ENCODE data around the gene KNL1.
"Not testable (repeated sequence)": the region's sequence is repeated elsewhere in the genome, so short reads cannot be mapped to it uniquely, and the experiment has no call there.

KNL1 gene

DNA sequence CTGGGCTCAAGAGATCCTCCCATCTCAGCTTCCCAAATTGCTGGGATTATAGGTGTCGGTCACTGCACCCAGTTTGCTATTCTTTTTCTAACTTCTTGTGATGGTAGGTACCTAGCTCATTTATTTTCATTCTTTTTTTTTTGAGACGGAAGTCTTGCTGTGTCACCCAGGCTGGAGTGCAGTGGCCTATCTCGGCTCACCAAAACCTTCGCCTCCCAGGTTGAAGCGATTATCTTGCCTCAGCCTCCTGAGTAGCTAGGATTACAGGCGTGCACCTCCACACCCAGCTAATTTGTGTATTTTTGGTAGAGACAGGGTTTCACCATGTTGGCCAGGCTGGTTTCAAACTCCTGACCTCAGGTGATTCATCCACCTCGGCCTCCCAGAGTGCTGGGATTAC is 70.9 kb downstream of the KNL1 start:
- H3K27ac ChIP-seq = no peak overlapping the region
- TF ChIP-seq, protein P1, sequence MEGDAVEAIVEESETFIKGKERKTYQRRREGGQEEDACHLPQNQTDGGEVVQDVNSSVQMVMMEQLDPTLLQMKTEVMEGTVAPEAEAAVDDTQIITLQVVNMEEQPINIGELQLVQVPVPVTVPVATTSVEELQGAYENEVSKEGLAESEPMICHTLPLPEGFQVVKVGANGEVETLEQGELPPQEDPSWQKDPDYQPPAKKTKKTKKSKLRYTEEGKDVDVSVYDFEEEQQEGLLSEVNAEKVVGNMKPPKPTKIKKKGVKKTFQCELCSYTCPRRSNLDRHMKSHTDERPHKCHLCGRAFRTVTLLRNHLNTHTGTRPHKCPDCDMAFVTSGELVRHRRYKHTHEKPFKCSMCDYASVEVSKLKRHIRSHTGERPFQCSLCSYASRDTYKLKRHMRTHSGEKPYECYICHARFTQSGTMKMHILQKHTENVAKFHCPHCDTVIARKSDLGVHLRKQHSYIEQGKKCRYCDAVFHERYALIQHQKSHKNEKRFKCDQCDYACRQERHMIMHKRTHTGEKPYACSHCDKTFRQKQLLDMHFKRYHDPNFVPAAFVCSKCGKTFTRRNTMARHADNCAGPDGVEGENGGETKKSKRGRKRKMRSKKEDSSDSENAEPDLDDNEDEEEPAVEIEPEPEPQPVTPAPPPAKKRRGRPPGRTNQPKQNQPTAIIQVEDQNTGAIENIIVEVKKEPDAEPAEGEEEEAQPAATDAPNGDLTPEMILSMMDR (IDR thresholded peaks at IDR 0.05) = no peak
- TF ChIP-seq ZFX (IDR thresholded peaks at IDR 0.05; ENCODE audit: borderline replicate concordance) = no peak

DNA sequence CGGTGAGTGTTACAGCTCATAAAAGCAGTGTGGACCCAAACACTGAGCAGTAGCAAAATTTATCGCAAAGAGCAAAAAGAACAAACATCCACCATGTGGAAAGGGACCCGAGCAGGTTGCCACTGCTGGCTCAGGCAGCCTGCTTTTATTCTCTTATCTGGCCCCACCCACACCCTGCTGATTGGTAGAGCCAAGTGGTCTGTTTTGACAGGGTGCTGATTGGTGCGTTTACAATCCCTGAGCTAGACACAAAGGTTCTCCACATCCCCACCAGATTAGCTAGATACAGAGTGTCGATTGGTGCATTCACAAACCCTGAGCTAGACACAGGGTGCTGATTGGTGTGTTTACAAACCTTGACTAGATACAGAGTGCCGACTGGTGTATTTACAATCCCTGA is 82.2 kb downstream of the KNL1 start:
- not testable (repeated sequence) for H3K27ac ChIP-seq

DNA sequence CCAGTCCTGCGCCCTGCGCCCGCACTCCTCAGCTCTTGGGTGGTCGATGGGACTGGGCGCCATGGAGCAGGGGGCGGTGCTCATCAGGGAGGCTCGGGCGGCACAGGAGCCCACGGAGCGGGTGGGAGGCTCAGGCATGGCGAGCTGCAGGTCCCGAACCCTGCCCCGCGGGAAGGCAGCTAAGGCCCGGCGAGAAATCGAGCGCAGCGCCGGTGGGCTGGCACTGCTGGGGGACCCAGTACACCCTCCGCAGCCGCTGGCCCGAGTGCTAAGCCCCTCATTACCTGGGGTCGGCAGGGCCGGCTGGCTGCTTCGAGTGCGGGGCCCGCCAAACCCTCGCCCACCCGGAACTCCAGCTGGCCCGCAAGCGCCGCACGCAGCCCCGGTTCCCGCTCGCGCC is 82.9 kb downstream of the KNL1 start:
- not testable (repeated sequence) for H3K27ac ChIP-seq

DNA sequence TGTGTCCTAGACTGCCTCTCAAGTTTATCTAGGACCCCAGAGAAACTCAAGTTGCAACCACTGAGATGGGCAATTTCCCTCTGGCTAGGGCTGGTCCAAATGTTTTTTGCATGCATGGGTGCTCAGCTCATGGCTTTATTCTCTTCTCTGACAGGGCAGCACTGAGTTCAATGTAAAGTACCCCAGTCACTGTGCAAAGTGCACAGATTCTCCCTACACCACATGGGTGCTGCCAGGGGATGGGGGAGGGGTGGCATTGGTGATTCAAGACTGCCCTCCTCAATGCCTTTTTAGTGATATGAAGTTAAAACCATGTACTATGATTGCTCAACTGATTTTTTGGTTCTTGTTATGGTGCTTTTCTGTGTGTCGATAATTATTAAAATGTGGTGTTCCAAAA is 86.1 kb downstream of the KNL1 start:
- TF ChIP-seq ZFX (IDR thresholded peaks at IDR 0.05; ENCODE audit: borderline replicate concordance) = no peak
- TF ChIP-seq, protein P1 (IDR thresholded peaks at IDR 0.05) = no peak
- no peak overlapping the region for H3K27ac ChIP-seq

DNA sequence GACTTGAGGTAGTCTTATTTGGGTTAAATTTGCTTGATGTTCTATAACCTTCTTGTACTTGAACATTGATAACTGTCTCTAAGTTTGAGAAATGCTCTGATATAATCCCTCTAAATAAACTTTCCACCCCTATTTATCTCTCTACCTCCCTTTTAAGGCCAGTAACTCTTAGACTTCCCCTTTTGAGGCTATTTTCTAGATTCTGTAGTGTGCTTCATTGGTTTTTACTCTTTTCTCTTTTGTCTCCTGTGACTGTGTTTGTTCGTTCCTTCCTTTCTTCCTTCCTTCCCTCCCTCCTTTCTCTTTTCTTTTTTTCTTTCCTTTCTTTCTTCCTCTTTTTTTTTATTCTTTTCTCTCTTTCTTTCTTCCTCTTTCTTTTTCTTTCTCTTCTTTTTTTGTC is 86.9 kb downstream of the KNL1 start:
- H3K27ac ChIP-seq = not testable (repeated sequence)

DNA sequence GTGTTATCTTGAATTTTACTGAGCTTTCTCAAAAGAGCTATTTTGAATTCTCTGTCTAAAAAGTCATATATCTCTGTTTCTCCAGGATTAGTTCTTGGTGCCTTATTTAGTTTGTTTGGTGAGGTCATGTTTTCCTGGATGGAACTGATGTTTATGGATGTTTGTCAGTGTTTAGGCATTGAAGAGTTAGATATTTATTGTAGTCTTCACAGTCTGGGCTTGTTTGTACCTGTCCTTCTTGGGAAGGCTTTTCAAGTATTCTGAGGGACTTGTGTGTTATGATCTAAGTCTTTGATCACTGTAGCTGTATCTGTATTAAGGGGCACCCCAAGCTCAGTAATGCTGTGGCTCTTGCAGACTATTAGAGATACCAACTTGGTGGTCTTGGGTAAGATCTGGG is 90.3 kb downstream of the KNL1 start:
- TF ChIP-seq, protein P1 (IDR thresholded peaks at IDR 0.05) = no peak
- TF ChIP-seq ZFX (IDR thresholded peaks at IDR 0.05; ENCODE audit: borderline replicate concordance) = no peak
- H3K27ac ChIP-seq = no peak overlapping the region

DNA sequence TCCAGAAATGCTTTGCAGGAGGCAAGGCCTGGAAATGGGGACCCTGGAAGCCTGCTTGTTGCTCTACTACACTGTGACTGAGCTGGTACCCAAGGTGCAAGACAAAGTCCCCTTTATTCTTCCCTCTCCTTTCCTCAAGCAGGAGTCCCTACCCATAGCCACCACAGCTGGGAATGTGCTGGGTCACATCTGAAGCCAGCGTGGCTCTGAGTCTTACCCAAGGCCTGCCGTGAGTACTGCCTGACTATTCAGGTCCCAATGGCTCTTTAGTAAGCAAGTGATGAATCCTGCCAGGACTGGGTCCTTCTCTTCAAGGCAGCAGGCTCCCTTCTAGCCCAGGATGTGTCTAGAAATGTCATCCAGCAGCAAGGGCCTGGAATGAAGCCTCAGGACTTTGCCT is 91.3 kb downstream of the KNL1 start:
- TF ChIP-seq, protein P1 (IDR thresholded peaks at IDR 0.05) = no peak
- no peak for TF ChIP-seq ZFX (IDR thresholded peaks at IDR 0.05; ENCODE audit: borderline replicate concordance)

DNA sequence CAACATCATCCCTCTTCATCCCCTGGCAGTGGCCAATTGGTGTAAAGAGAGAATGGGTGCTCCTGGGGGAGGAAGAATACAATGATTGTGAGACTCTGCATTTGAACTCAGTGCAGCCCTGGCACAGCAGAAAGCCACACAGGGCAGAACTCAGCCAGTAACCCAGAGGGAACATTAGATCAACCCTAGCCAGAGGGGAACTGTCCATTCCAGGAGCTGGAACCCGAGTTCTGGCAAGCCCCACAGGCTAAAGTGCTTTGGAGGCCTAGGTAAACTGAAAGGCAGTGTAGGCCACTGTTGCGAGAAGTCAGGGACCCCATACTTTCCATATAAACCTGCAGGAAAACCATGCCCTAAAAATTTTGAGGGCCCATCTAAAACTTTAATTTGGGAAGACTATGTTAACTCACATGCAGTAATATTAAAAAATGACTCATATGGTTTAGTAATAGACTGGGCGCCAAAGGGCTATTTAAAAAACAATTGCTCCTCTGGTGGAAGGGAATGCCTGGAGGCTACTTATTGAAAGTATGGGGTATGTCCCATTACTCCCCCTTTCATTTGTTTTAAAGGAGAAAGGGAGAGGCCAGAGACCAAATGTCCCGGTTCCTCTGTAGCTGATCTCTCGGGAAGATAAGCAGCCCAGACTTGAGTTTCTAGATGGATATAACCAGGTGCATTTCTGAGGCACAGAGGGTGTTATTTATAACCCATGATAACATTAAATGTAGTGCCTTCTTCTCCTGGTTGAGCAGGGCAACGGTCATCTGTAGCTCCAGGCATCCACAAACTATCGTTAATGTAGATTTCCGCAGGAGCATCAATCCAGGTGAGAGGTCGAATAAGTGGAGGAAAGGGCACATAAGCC is 95.1 kb downstream of the KNL1 start:
- TF ChIP-seq, protein P1 (IDR thresholded peaks at IDR 0.05) = no peak
- no peak for TF ChIP-seq ZFX (IDR thresholded peaks at IDR 0.05; ENCODE audit: borderline replicate concordance)
- H3K27ac ChIP-seq = no peak overlapping the region

More for the DNA sequence above, 91.3 kb downstream of the KNL1 start:
- H3K27ac ChIP-seq = no peak overlapping the region

DNA sequence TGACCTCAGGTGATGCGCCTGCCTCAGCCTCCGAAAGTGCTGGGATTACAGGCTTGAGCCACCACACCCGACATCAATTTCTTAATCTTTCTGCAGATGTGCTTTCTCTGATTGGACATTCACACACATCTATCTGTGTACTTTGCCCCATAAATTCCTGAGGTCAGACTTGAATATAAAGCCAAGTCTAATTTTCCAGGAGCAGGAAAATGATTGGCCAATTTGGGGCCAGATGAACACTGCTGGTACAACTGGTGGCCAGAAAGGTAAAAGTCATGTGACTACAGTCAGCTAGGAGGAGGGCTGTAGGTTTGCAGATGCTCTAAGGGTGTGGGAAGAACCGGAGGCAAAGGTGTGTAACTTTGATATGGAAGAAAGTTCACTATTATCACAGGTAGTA is 97.7 kb downstream of the KNL1 start:
- peak overlapping the region; percentile 42 for H3K27ac ChIP-seq
- TF ChIP-seq, protein P1 (IDR thresholded peaks at IDR 0.05) = no peak
- TF ChIP-seq ZFX (IDR thresholded peaks at IDR 0.05; ENCODE audit: borderline replicate concordance) = no peak
